Measurements from ENCODE around the gene TMEM243. TPM values are rescaled to one million over a fixed set of nuclear protein-coding genes. Genes with fewer than 3 reads are reported as not detected.
A peak's percentile ranks its signal among the peaks of the same experiment; 100 is the strongest.

Gene TMEM243
- total RNA-seq, 1 experiment from 2014 or later = 81.6 TPM

DNA sequence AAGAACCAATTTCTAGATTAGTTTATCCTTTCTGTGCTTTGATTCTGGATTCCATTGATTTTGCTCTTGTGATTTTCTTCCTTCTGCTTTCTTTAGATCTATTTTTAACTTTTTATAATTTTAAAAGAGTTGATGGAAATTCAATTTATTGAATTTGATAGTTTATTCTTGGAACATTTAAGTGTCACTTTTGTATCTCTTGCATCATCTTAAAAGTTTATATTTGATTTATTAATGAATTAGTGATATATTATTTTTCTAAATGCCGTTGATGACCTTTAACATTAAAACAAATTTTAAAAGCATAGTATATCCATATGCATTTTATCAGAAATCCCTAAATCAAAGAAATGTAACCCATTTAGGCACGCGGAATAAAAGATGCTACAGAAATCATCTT, 40.4 kb downstream of the TMEM243 start:
- in situ Hi-C loops (cut with HindIII; ENCODE audit: low pct_unique_long_range_greater_than_20kb, low sequenced_read_pairs) = no loop called here

DNA sequence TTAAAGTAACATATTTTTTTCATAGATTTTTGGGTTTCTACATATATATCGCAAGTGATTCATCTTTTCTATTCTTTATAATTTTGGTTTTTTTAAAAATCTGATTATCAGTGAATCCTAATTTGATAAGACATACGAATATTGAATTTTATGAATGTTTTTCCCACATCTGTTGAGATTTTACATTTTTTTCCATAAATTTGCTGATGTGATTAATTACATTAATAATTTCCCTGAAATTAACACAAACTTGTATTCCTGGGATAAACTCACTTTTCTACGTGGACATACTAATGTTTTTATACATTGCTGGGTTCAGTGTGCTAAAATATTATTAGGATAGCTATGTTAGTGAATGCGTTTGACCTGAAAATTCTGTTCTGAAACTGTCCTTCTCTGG, 41.2 kb downstream of the TMEM243 start:
- in situ Hi-C loops (cut with HindIII; ENCODE audit: low pct_unique_long_range_greater_than_20kb, low sequenced_read_pairs) = no loop called here
- DNase-seq (ENCODE audit: low read depth) = no peak

More for the DNA sequence above, 40.4 kb downstream of the TMEM243 start:
- no peak for DNase-seq (ENCODE audit: low read depth)

DNA sequence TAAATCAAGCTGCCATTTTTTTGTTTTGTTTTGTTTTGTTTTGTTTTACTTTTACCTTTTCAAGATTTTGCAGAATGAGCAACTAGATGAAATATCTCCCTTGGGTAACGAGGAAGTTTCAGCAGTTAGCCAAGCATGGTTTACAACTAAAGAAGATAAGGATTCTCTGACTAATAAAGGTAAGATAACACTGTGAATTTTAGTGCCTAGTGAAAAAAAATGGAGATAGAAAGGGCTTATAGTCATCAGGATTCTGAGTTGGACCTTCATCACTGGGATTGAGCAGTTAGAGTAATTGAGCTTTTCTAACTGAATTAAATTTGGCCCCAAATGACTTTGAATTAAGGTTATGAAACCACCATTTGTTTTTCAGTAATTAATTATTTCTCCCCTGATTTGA, 46.1 kb downstream of the TMEM243 start:
- in situ Hi-C loops (cut with HindIII; ENCODE audit: low pct_unique_long_range_greater_than_20kb, low sequenced_read_pairs) = no loop called here
- DNase-seq (ENCODE audit: low read depth) = no peak

DNA sequence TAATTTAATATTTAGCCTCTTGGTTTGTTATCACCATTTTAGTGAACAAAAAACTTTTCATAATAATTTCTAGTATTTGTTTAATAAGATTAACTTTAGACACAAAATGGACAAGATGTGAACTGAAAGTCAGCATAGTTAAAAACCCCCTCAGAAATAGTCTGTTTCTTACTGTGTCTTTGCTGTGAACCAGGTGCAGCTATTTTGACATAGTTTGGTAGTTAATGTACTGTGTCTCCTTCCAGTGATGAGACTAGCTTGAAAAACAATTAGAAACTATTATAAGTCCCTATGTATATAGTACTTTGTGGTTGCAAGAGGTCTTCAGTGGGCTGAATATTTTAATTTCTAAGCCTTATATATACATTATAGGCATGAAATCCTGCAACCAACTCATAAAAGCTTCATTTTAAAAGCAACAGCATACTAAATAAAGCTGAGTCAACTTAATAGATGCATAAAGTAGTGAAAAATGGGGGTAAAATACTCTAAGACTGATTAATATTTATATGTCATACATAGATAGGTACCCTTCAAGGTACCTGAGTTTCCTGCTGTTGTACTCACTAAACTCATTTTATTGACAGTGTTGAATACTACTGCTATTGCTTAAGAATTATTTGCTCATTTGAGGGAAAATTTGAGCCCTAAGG, 48.1 kb downstream of the TMEM243 start:
- no peak for DNase-seq (ENCODE audit: low read depth)
- in situ Hi-C loops (cut with HindIII; ENCODE audit: low pct_unique_long_range_greater_than_20kb, low sequenced_read_pairs) = no loop called here

DNA sequence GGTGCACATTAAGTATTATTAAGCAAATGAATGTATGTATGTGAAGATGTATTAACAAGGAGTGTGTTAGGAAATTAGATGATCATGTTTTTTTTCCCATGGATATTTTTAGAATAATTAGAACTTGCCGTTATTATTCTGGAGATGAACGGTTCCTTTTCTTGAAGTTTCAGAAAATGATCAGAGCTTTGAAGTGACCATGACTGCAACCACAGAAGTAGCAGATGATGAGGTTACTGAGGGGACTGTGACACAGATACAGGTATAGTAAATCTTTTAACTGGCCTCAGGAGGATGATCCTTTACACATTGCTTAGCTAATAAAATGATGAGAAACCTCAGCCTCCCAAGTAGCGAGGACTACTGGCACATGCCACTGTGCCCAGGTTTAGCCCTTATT, 48.7 kb downstream of the TMEM243 start:
- in situ Hi-C loops (cut with HindIII; ENCODE audit: low pct_unique_long_range_greater_than_20kb, low sequenced_read_pairs) = no loop called here
- DNase-seq (ENCODE audit: low read depth) = no peak

DNA sequence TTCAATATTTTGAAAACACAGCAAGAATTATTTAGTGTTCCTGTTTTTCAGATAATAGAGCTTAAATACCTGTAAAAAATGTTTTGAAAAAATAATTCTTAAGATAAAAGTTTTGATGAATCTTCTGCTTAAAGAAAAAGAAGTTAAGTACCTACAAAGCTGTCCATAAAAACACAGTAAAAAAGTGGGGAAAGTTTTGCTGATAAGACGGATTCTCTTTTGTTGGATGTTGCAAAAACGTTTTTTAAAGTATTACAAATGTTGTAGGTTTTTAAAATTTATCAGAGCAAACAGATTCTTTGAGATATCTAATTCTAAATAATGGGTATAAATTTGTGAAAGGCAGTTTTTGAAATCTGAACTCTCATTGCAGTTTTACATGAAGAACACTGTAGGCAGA, 55.1 kb downstream of the TMEM243 start:
- in situ Hi-C loops (cut with HindIII; ENCODE audit: low pct_unique_long_range_greater_than_20kb, low sequenced_read_pairs) = no loop called here

DNA sequence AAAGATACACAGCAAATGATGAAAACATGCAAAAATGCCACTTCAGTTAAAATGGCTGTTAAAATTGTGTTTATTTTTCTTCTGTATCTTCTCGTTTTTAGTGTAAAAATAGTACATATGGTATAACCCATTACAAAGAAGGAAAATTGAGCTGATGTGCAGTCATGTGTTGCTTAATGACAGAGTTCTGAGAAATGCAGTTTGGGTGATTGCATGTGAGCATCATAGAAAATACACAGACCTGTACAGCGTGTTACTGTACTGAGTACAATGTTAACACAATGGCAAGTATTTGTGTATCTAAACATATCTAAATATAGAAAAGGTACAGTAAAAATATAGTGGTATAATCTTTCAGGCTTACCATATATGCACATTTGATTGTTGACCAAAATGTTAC, 60.0 kb downstream of the TMEM243 start:
- DNase-seq (ENCODE audit: low read depth) = no peak

More for the DNA sequence above, 55.1 kb downstream of the TMEM243 start:
- no peak for DNase-seq (ENCODE audit: low read depth)

DNA sequence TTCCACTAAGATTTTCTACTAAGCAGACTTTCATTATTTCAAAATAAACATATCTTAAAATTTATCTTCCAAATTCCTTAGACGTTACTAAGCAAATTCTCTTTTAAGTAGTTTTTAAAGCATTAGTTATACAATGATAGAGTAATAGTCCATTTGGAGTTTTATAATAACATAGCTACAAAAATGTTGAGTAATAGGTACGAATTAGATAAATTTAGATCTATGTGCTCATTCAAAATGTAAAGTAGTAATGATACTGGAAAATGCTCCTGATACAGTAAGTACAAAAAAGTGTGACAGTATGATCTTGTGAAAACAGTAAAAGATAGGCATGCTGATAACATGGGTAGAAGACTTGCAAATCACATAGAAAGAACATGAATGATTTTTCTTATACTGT, 62.8 kb downstream of the TMEM243 start:
- no peak for DNase-seq (ENCODE audit: low read depth)
- in situ Hi-C loops (cut with HindIII; ENCODE audit: low pct_unique_long_range_greater_than_20kb, low sequenced_read_pairs) = no loop called here

More for the DNA sequence above, 60.0 kb downstream of the TMEM243 start:
- in situ Hi-C loops (cut with HindIII; ENCODE audit: low pct_unique_long_range_greater_than_20kb, low sequenced_read_pairs) = no loop called here

DNA sequence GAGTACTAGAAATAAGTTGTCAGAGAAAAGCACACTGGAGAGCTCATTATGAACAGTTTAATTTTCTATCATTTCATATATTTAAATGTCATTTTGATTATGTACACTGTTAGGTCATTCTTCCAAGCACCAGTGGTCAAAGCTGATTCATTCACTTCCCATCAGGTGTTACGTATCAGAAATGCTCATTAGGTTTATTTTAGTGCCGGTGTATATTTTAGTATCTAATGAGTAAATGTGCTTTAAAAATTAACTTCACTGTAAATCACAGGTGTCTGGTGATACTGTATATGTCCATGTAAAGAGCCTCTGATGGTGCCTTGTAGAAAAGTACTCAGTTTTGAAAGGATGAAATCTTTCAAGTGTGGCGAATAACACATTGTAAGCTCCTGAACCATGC, 63.7 kb downstream of the TMEM243 start:
- DNase-seq (ENCODE audit: low read depth) = peak; percentile 25

DNA sequence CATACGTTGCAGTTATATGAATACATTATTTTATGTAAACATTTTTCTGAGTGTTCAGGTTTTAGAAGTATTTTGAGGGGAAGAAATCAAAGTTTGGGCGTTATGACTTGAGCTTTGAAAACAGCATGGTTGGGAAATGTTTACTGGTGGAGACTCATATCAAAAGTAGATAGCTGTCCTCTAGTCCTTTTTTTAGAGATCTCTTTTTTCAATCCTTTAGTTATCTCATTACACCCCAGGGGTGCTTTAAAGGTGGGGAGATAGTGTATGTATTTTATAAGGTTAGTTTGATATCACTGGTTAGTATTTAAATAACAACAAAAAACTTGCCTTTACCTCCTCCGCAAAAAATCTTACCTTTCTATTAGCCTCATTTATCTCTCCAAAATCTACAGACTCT, 65.0 kb downstream of the TMEM243 start:
- in situ Hi-C loops (cut with HindIII; ENCODE audit: low pct_unique_long_range_greater_than_20kb, low sequenced_read_pairs) = no loop called here

More for the DNA sequence above, 63.7 kb downstream of the TMEM243 start:
- in situ Hi-C loops (cut with HindIII; ENCODE audit: low pct_unique_long_range_greater_than_20kb, low sequenced_read_pairs) = no loop called here

DNA sequence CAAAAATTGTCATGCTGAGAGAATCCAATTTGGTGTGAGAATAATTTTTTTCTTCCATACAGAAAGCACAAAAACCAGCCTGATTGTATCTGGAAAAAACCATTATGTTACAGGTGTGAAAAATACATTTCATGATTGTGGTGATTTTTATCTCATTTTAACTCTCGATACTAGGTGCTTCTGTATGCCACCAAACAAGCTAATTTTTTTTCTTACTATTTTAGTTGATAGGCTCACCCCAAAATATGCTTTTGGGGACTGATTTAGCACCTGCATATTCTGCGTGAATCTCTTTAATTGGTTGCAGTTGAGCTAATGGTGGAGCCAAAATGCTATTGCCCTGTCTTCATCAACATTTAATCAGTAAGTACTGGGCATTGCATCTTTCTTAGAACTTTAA, 65.4 kb downstream of the TMEM243 start:
- in situ Hi-C loops (cut with HindIII; ENCODE audit: low pct_unique_long_range_greater_than_20kb, low sequenced_read_pairs) = no loop called here
- DNase-seq (ENCODE audit: low read depth) = no peak

More for the DNA sequence above, 65.0 kb downstream of the TMEM243 start:
- DNase-seq (ENCODE audit: low read depth) = no peak

DNA sequence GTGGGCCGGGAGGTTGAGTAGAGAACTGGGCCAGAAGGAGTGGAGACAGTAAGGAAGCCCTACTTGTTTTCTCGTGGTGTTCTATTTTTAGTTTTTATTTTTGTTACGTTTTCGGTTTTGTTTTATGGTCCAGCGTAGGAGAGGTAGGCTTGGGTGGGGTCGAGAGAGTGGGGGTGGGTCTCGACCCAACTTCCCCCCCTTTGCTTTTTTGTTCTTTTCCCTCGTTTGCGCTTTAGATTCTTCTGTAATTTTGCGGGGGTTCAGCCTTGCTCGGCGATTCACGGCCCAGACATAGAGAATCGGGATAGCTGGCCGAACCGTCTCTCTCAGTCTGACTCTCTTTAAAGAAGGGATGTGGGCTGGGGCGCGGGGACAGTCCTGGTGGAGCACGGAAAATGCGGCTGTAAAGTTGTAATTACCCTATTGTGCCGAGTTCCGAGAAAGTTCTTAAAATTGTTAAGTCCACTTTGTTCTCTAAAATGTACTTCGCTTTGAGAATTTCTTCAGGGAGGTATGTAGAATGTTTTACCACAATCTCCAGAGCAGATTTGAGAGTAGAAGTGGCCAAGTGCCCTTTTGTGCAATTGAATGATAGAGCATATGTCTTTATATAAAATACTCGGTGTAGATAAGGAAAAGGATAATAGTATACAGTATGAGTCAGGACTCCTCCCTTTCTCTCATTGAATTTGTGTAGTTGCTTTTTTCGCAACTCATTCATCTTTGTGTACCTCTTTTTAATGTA, 66.5 kb downstream of the TMEM243 start:
- in situ Hi-C loops (cut with HindIII; ENCODE audit: low pct_unique_long_range_greater_than_20kb, low sequenced_read_pairs) = no loop called here
- DNase-seq (ENCODE audit: low read depth) = peak; percentile 33

DNA sequence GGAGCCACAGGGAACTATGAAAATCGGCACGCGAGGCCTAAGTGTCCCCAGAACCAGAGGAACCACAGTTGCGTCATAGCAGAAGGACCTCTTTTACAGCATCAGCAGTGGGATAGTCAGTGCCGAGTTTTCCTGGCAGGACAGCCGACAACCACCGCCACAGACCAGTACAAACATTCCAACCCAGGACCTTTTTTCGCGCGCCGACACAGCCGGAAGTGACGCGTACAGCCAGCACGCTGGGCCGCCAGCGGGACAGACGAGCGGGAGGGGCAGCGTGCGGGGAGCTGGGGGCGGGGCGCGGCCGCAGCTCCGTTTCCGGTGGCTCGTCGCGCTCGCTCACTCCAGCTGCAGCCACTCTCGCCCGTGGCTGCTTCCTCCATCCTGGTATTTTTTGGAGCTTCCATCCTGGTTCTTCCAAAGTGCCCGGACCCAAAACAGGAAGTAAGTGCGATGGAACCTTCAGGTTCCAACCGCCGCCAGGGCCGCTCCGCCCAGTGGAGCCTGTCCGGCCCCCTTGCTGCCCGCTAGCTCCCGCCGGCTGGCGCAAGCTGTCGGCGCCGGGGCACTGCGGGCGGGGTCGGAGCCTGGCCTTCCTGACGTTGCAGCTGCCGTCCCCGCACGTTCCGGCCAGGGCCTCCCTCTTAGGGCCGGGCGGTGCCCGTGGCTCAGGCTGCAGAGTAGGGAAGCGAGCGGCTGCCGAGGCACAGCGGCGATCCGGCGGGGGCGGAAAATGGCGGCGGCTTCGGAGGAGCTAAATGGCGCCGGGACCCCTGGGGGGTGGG, 67.2 kb downstream of the TMEM243 start, which contains the start of gene DMTF1:
DMTF1 (plus strand) TSS at position 342 of the 785 bp plus-strand sequence. CDS start 12,489 bp downstream, outside the sequence.
- peak; percentile 96 for DNase-seq (ENCODE audit: low read depth)
- in situ Hi-C loops (cut with HindIII; ENCODE audit: low pct_unique_long_range_greater_than_20kb, low sequenced_read_pairs) = no loop called here

DNA sequence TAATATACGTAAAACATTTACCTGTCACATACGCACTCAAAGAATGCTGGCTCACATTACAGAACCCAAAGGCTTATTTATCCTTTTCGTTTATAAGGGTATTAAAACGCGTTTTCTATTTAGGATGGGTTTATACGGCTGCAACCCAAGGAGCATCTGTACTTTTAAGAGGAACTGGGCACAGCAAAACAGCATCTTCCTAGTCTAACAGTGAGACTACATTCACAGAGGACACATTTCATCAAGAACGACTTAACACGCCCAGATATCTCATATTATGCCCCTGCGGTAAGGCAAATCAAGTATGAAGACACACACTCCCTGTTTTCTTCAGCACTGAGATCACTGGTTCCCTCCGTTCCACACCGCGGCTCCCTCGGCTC, 67.8 kb downstream of the TMEM243 start:
- in situ Hi-C loops (cut with HindIII; ENCODE audit: low pct_unique_long_range_greater_than_20kb, low sequenced_read_pairs) = no loop called here
- no peak for DNase-seq (ENCODE audit: low read depth)

DNA sequence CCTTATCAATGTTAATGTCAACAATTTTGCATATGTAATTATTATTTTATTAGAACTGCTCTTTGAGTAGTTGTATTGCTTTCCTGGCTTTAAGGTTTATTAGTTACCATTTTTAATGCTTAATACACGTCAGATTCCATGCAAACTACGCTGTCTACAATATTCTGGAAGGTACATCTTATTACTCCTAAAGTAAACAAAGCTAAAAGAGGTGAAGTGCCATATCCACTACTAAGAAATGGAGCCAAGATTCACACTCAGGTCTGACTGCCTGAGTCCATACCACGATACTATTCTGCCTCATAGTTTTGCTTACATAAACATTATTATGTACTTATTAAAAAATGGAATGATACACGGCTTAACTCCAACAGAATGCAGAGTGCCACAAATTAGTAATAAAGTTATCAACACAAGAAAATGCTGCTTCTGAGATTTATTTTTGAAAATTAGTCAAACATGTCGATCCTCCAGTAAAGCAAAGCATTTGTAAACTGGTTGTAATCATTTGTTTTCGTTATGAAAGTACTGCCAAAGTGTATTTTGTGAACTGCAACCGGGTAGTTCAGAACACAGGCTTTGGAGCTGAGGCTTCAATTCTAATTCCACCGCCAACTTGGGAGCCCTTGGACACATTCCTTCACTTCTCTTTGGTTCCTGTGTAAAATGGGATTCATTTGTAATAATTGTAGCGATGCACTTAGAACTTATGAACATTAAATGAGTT, 68.4 kb downstream of the TMEM243 start:
- in situ Hi-C loops (cut with HindIII; ENCODE audit: low pct_unique_long_range_greater_than_20kb, low sequenced_read_pairs) = no loop called here
- DNase-seq (ENCODE audit: low read depth) = no peak

DNA sequence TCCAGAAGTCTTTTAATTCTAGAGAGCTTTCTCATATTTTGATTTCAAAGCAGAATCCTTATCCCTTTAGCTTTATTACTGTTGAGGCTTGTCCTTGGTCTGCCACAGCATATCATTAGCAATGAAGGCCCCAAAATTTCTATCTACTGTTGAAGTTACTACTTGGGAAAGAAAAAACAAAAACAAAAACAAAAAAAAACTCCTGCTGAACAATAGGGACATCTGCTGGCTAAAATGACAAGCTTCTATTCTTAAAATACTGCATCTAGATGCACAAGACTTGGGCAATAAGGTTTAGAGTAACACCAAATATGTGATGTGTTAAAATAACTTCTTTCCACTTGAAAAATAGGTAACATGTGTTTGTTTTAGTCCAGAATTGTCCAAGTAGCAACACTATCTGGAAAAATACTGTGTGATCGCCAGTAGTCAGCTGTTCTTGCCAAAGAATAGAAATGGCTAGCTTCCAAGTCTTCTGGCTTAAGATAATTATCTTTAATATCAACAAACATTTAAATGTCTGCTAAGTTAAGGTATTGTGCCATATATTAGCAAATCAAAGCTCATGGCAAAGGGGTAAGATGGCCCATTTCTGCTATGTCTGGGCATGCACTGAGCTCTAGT, 71.1 kb downstream of the TMEM243 start:
- DNase-seq (ENCODE audit: low read depth) = peak; percentile 35
- in situ Hi-C loops (cut with HindIII; ENCODE audit: low pct_unique_long_range_greater_than_20kb, low sequenced_read_pairs) = no loop called here

DNA sequence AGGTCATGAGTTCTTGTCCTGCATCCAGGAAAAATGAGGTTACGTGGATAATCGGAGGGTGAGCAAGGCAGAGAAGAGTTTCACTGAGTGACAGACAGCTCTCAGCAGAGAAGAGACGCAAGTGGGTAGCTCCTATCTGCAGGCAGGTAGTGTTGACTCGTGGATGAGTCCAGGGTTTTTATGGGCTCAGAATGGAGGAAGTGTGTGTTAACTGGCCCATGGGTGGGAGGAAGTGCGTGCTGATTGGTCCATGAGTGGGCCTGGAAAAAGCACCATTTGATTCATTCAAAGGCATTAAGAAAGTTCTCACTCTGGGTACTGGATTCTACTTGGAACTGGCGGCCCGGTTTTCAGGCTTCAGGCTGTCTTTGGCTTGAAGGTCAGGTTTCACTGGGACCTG, 72.0 kb downstream of the TMEM243 start:
- no peak for DNase-seq (ENCODE audit: low read depth)
- in situ Hi-C loops (cut with HindIII; ENCODE audit: low pct_unique_long_range_greater_than_20kb, low sequenced_read_pairs) = no loop called here
